ENCODE data around the gene SLC29A3. TPM values are rescaled to one million over a fixed set of nuclear protein-coding genes. Genes with fewer than 3 reads are reported as not detected.

The SLC29A3 gene
- total and polyA plus RNA-seq, 2 of the 8 experiments (the other 6 are each of a cell fraction or from before 2014, with no cell fraction given), result 14.0 to 24.6 TPM

DNA sequence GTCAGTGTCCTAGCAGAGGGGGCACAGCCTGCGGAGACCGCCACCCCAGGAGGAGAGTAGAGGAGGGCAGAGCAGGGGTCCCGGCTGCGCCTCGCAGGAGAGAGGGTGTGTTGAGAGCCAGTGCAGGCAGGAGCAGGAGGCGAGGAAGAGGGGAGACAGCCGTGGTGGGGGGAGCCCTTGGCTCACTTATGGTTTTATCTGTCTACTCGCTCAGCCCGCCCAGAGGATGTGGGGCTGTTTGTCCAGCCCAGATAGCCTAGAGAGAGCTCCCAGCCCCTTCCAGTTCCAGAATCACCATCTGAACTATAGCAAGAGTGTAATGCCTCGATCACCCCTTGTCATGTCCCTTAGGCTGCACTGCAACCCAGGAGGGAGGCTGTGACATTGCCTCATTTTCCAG lies 26.6 kb downstream of the SLC29A3 start:
- peak overlapping the region; percentile 77 for H4K5ac ChIP-seq (ENCODE audit: insufficient read length, low read depth, low read length)
- no peaks in the 10 kb centered on the region for H4K20me1 ChIP-seq (replicated peaks in 1 of 2; ENCODE audit: control insufficient read depth in 1 of 2, insufficient read depth in 2 of 2, low read length in 2 of 2)
- peak overlapping the region; percentile 88 for H3K4ac ChIP-seq (replicated peaks; ENCODE audit: insufficient read length, low read depth, low read length)
- no peak overlapping the region for H3K4me3 ChIP-seq (ENCODE audit: extremely low read depth in 1 of 4, insufficient read depth in 2 of 4, low read depth in 3 of 4, low read length in 4 of 4)
- peak overlapping the region; percentile 96 for H2BK20ac ChIP-seq (ENCODE audit: low read length)
- no peaks in the 10 kb centered on the region for H3K27me3 ChIP-seq (replicated peaks in 1 of 4; ENCODE audit: control insufficient read depth in 3 of 4, extremely low read depth in 1 of 4, insufficient read depth in 3 of 4, low read length in 3 of 4)
- TF ChIP-seq SP4 (IDR thresholded peaks at IDR 0.05; ENCODE audit: low read length), result no peak
- TF ChIP-seq SIN3A (conservative IDR thresholded peaks at IDR 0.05 in 1 of 2, IDR thresholded peaks at IDR 0.05 in 1 of 2; ENCODE audit: low read depth in 1 of 2, low read length in 2 of 2), result no peak
- no peak for TF ChIP-seq YY1 (IDR thresholded peaks at IDR 0.05; ENCODE audit: low read depth, low read length)
- no peak for TF ChIP-seq EP300 (IDR thresholded peaks at IDR 0.05; ENCODE audit: borderline replicate concordance in 1 of 2, low read depth in 2 of 2, low read length in 2 of 2)
- H2BK15ac ChIP-seq (ENCODE audit: low read length), result peak overlapping the region; percentile 75
- H4K91ac ChIP-seq (replicated peaks; ENCODE audit: insufficient read length, low read length), result peak overlapping the region; percentile 95
- peak overlapping the region; percentile 87 for H2BK120ac ChIP-seq (replicated peaks; ENCODE audit: low read depth, low read length)
- H3K9ac ChIP-seq (replicated peaks in 1 of 4; ENCODE audit: extremely low read depth in 1 of 4, low read depth in 3 of 4, low read length in 3 of 4), result no peak overlapping the region
- POLR2A ChIA-PET (ENCODE audit: partially characterized antibody), result no interaction called here
- no peak overlapping the region for H3K23ac ChIP-seq (ENCODE audit: insufficient read length)
- no peak for FAIRE-seq
- peak overlapping the region; percentile 68; the same call in 1 of the 2 replicates for H2BK5ac ChIP-seq (ENCODE audit: low read depth, low read length)
- H3K18ac ChIP-seq (ENCODE audit: extremely low read depth, low read length), result peak overlapping the region; percentile 95
- no peaks in the 10 kb centered on the region; a peak in 1 of 8 replicates for H3K36me3 ChIP-seq (ENCODE audit: control insufficient read depth in 2 of 4, insufficient read depth in 4 of 4, low read length in 3 of 4)
- H2BK12ac ChIP-seq (ENCODE audit: low read depth, low read length), result peak overlapping the region; percentile 97
- no peaks in the 10 kb centered on the region for H3K79me2 ChIP-seq (ENCODE audit: control insufficient read depth in 1 of 2, insufficient read depth in 2 of 2, low read length in 2 of 2)
- H3K23me2 ChIP-seq (ENCODE audit: low read depth, low read length), result no peaks in the 10 kb centered on the region
- H3K9me3 ChIP-seq (ENCODE audit: insufficient read depth in 2 of 2, low read depth in 1 of 2, low read length in 1 of 2), result no peaks in the 10 kb centered on the region
- H3K56ac ChIP-seq (replicated peaks; ENCODE audit: insufficient read length, low read depth, low read length), result no peak overlapping the region
- H4K8ac ChIP-seq (ENCODE audit: extremely low read depth, insufficient read depth, low read length), result peak overlapping the region; percentile 58
- no peak overlapping the region for H2AFZ ChIP-seq (ENCODE audit: low read length)
- peak overlapping the region; percentile 50; the same call in 1 of the 2 replicates for H3K27ac ChIP-seq (ENCODE audit: low read depth, low read length)
- CTCF ChIA-PET (ENCODE audit: partially characterized antibody), result interaction anchor here (0.8 to 7.4 kb wide), 11 partner anchors 8 to 351 kb away, joined by 3 to 52 read pairs (median 4); partner anchors contain the start of gene SLC29A3
- DNase-seq (ENCODE audit: low read depth in 1 of 2, low spot score in 2 of 2), result no peak
- H3K4me2 ChIP-seq (ENCODE audit: insufficient read depth in 1 of 2, low read depth in 2 of 2, low read length in 2 of 2), result 0 out of 4 replicates have a peak overlapping the region, but pooled peaks of 1 of the 2 experiments have one; percentile 52
- peaks cover 21 to 41% (median 32%) of the 10 kb centered on the region in 4 experiments for H3K4me1 ChIP-seq (replicated peaks in 1 of 4; ENCODE audit: control insufficient read depth in 3 of 4, insufficient read depth in 4 of 4, low read length in 3 of 4)
- peak overlapping the region; percentile 64 for H3K14ac ChIP-seq (ENCODE audit: insufficient read length)
- H2AK5ac ChIP-seq (ENCODE audit: low read depth, low read length), result peak overlapping the region; percentile 66
- WGBS, 2 experiments (ENCODE audit: extremely low coverage in 1 of 2, insufficient coverage in 1 of 2, insufficient read length in 1 of 2, insufficient replicate concordance in 2 of 2, low coverage in 1 of 2, low lambda C conversion rate in 2 of 2, missing lambda C conversion rate in 1 of 2), result 72% methylated on average over 10 of the region's 10 CpGs; no CpG with 5 or more reads in 1 of the 2 experiments
- no peaks in the 10 kb centered on the region for H3K79me1 ChIP-seq (ENCODE audit: low read depth, low read length)

Measured in H1 (cell line).